Measurements from ENCODE around the gene OTOG.

Gene OTOG

DNA sequence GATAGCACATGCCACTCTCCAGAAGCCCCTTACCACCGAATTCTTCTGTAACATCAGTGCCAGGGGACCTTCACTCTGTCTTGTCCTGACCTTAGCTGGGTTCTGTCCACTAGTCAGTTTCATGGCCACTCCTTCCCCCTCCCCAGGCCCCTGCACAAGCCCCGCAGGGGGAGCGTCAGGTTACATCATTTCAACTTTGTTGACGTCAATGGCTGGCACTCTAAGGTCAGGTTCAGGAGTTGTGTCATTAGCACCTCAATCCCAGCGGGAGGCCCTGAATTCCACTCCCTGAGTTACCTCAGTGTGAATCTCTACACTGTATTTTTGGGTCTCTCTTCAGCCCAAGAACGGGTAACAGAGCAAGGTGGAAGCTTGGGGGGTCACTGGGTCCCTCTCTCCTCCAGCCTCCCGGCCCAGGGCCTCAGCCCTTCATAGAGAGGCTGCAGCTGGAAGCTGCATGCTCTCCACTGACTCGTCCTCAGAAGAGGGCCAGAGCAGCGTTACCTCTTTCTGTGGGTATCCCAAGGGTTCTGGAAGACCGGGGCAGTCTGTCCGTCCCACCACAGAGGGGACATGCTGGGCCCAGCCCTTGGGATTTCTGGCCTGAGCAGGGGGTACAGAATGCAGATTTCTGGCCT is 13.2 kb upstream of the OTOG start:
- DNase-seq, result no peak
- intact Hi-C loops (cut with DNase I), result no loop called here

DNA sequence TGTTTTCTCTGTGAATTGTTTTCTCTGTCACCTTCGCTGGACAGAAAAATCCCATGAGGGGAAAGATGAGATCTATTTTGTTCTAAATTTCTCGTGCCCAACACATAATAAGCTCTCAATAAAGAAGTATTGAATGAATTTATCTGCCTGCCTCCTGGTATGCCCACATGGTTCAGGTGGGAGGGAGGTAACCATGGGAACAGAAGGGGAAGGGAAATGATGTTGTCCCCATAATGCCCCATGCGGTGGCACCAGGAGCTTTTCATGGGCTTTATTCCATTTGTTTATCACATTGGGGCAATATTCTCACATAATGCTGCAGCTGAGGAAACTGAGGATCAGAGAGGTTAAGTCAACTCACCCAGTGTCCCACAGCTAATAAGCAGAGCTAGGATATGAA is 11.6 kb upstream of the OTOG start:
- peak in 15 of 42 donors; percentile 18 to 69 (median 46) for DNase-seq
- intact Hi-C loops (cut with DNase I), result no loop called here

DNA sequence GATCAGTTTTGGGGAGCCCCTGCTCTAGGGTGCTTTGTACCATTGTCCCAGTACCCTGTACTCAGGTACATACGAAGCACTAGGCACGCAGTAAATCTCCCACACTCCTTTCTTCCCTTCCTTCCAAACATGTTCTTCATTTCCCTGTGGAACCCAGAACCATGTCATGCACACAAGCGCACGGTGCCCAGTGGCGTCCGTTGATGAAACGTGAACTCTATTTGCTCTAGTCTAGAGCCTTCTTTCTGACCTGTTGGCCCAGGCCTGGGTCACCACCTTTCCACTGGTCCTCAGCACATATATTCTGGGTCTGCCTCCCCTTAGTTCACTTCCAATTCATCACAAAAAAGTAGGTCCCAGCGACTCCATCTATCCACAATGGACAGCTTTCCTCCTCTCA is 9.8 kb upstream of the OTOG start:
- intact Hi-C loops (cut with DNase I), result no loop called here
- DNase-seq, result no peak

DNA sequence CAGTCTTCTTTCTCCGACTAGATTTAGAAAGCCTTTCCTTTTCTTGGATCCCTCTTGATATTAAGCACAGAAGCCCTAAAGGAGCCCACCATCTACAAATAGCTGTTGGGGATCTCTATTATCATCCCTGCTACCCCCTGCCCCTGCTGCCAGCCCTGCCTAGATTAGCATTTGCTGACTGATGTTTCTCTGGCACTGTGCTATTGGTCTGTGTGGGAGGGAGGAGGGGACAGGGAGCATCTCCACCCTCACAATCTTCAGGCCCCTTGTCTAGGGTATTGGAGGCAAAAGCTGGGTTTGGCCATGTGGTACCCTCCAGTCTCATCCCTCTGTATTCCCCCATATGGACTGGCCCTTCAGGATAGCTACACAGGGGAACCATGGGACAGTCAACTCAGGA is 9.0 kb upstream of the OTOG start:
- intact Hi-C loops (cut with DNase I), result no loop called here
- no peak for DNase-seq

DNA sequence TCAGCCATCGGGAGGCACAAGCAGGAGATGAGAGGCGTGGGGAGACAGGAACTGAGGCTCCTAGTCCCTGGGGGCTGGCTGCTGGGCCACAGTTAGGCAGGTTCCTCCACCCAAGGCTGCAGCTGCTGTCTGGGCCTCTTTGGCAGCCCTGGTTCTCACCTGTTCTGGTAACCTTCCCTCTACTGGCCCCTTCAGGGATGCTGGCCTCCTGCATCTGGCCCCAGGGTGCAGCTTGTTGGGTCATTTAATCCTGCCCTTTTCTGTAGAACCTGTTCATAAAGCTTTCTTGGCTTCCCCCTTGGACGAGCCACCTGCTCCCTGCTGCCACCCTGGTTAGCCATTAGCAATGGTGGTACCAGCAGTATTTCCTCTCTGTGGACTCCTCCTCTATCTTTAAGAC is 8.3 kb upstream of the OTOG start:
- no peak for DNase-seq
- intact Hi-C loops (cut with DNase I), result no loop called here

DNA sequence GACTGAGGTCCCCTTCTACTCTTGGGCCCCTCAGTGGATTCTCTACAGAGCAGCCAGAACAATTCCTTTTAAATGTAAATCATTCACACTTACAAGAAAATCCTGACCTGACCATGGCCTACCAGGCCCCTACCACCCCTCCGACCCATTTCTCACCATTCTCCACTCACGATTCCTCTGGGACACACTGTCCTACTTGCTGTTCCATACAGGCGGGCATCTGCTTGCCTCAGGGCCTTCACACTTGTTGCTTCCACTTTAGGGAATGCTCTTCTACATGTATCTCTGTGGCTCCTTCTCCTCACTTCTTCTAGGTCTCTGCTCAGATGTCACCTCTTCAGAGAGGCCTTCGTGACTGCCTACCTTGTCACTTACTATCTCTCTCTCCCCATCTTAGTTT is 6.3 kb upstream of the OTOG start:
- DNase-seq, result peak in 1 of 42 donors; percentile 3
- intact Hi-C loops (cut with DNase I), result no loop called here

DNA sequence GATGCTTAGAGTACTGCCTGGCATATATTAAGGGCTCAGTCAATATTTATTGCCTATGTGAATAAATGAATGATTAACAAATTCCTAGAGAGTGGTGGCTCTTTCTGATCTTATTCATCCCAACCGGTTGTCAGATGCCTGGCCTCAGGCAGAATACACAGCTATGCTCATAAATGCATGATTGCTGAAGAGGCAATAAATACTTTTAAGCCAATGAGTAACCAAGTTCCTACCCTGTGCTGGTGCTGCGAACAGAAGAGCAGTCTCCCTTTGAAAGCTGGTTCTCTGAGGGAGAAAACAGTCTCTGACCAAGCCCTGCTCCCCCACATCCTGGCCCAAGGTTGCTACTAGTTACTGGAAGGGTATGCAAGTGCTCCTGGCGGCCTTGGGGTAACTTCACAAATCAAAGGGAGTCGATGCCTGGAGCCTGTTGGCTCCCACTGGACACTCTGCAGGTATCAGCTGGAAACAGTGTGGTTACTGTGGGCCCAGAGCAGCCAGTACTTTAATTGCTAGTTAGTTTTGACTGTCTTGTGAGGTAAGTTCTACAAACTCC is 5.7 kb upstream of the OTOG start:
- intact Hi-C loops (cut with DNase I), result no loop called here
- DNase-seq, result peak in 1 of 42 donors; percentile 17

DNA sequence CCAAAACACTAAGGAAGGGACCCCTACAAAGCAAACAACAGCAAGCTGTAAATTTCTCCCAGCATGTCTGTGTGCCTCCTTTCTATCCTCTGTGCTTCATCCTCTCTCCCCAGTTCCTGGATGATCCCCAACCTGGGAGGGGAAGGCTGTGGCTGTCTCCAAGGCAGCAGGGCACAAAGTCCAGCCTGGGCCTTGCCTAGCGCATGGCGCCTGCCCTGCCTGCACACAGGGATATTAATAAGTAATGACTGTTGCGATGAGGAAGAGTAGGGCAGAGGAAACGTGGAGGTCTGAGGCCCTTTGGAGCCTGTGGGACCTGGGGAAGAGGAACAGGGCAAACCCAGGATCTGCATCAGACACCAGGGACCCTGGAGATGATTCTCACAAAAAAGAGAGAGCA is 4.8 kb upstream of the OTOG start:
- intact Hi-C loops (cut with DNase I), result no loop called here
- peak in 4 of 42 donors; percentile 12 to 41 (median 28) for DNase-seq

DNA sequence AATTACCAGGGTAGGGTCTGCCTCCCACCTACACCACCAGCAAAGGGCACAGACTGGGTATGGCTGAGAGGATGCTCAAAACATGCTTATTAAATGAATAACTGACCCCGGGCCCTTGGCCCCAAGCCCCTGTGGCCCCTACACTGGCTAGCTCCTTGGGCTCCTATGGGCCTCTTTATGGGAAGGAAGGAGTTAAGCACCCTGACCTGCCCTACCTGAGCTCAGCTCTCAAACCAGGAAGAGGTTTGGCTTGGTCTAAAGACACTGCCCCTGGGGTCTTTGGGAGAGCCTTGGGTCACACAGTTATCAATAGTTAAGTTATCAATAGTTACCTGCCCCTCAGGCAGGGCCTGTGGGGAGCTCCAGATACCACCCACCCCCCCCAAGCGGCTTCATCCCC is 4.0 kb upstream of the OTOG start:
- intact Hi-C loops (cut with DNase I), result no loop called here
- no peak for DNase-seq

DNA sequence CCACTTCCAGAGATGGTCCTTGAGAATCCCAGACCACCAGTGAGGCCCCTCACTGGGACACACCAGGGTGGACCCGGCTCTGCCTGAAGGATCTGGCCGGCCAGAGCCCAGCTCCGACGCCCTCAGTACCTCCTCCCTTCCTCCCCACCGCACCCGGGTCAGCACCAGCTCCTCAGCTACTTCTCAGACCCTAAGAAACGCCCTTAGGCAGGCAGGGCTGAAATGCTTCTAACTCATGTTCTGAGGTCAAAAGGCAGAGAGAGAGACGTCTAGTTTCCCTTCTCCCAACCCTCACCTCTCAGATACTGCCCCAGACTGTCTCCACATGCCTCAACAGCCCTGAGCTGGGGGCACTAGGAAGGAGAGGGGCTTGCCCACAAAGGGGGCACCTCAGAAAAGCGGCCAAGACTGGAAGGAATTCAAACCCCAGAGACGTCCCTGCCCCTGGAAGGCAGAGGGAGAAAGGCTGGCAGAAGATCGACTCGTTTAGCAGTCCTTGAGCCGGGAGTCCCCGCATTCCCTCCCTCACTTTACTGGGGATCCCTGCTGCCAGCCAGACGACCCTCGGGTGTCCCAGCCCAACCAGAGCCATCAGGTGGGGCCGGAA is 3.4 kb upstream of the OTOG start:
- intact Hi-C loops (cut with DNase I), result no loop called here
- peak in 2 of 42 donors; percentile 10 to 27 for DNase-seq

DNA sequence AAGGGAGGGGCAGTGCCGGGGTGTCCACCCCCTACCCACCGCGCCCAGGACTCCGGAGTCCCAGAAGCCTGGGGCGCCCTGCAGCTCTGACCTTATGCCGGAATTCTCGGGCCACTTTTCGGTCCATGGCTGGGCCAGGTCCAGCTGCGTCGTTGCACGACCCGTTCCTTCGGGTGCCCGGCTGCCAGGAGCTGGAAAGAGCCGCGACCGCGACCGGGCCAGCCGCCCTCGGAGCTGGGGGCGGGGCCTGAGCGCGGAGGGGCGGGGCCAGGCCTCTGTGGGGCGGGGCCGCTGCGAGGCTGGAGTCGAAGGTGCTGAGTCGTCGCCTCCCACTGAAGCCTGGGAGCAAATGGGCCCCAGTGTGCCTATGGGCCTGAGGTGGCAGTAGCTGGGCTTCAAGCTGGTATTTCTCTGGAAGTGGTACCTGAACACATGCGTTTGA is 2.9 kb upstream of the OTOG start, which contains the start of gene USH1C:
USH1C (minus strand) TSS at position 236 of the 442 bp plus-strand sequence; CDS start at position 127, 109 bp downstream.
- DNase-seq, result peak in 13 of 42 donors; percentile 5 to 55 (median 40)

DNA sequence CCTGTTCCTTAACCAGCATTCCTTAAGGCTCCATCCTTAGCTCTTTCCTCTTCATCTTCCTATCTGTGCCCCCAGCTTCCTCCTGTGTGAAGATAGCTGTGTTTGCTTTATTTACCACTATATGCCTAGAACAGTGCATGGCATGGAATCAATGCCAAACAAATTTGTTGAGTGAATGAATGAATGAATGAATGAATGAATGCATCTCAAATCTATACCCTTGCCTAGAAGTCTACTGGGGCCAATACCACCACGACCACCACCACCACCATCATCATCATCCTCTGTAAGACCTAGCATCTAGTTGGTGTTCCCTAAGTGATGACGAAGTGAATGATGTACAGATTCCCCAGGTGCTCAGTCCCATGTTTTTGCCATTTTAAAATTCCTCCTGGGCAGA is 819 bp upstream of the OTOG start:
- DNase-seq, result no peak
- intact Hi-C loops (cut with DNase I), result no loop called here

More for the DNA sequence above, 2.9 kb upstream of the OTOG start, which contains the start of gene USH1C:
- intact Hi-C loops (cut with DNase I), result no loop called here

DNA sequence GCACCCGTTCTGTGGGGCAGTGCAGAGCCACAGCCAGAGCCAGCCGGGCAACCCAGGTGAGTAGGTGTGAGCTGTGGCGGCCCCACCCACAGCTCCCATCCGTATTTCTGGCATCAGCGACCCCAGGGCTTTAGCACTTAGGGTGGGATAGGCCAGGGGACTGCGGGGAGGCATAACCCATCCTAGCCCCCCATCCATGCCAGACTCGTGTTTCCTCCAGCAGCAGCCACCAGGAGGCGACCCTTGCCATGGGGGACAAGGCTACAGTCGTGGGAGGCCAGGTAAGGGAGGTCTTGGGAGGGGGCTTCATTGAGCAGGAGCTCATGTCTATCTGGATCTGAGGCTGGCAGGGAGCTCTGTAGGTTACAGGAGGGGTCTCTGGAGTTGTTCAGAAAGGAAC is 873 bp downstream of the OTOG start:
- intact Hi-C loops (cut with DNase I), result no loop called here
- DNase-seq, result peak in 1 of 42 donors; percentile 8

DNA sequence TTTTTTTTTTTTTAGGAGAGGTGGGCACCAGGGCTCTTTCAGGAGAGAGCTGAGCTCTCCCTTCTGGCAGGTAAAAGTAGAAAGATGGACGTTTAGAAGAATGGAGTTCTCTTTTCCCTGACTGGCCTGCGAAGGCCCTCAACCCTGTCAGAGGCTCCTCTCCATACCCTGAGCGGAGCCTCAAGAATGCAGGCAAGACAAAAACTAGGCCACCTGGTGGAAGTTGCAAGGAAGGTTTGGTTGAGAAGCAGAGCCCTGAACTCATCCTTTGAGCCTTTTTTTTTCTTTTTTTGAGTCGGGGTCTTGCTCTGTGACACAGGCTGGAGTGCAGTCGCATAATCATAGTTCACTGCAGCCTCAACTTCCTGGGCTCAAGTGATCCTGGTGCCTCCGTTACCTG is 1.4 kb downstream of the OTOG start:
- DNase-seq, result no peak
- intact Hi-C loops (cut with DNase I), result no loop called here

DNA sequence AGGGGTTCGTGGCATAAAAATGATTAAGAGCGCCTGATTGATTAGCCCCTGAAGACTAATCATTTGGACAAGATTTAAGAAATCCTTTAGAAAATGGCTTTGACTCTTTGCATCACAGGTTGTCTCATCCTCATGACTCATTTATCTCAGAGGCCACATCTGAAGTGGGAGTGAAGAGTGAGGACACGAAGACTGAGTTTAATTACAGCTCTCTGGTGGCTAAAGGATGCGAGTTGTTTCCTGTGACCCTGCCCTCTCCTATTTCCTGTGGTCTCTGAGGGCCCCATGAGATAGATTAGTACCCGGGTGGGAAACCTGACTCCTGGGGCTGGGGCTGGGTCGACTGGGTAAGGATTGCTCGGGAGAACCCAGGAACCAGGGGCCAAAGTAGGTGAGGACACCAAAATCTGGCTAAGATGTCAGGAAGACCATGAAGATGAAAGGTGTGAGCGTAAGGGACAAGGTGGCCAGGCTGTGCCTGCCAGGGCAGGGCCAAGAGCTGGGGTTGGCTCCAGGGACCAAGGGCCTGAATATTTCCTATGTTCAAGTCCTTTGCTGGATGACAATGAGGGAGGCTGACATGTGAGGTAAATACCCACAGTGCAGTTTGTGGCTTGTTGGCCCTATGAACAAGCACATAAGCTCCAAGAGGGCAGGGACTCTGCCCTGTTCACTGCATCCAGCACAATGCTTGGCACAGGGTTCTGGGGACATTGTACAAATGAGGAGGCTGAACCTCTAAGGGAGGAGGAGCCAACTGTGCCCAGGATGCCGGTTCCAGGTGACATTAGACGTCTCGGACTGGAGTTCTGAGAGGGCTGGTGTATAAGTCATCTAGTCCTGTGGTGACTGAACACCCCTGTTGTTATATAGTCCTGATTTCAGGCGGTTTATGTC is 3.6 kb downstream of the OTOG start:
- intact Hi-C loops (cut with DNase I), result no loop called here
- DNase-seq, result peak in 1 of 42 donors; percentile 3

DNA sequence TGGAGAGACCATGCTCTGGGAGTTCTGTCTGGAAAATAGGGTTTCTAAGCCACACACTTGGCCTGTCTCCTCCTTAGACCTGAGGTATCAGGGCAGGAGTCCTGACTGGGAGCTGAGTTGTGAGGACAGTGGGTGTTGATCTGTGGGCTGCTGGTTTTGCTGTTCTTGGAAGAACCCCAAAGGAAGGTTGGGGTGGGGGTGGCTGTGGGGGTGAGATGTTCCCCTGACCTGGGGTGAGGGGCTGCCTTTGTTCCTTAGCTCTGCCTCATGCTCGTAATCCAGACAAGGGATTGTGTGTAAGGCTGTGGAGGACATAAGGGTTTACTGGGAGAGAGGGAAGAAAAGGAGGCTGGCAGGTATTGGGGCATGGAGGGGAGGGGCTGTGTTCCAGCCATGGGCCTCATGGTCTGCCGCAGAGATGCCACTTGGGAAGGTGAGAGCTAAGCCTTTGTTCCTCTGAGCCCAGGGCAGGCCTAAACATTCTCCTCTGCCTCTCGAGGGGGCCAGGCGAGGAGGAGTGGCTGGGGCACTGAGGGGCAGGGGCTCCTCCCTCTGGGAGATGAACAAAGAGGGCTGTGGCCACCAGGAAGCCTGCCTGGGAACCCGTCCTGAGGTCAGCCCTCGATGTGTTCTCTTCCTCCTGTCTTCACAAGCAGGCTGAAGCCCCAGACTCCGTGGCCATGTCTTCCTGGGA is 4.4 kb downstream of the OTOG start:
- DNase-seq, result peak in 1 of 42 donors; percentile 3

DNA sequence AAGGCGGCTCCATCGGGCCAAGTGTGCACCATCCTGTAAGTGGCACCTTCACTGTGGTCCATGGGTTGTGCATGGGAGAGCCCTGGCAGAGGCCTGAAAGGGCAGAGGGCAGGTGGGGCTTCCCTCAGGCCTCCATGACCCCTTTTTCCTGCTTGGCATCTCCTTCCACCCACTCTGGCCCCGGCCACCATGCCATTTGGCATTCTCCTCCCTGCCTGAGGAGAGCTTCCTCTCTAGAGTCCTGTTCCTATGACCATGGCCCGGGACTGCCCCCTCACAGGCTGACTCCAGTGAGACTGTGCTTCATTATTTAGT is 4.9 kb downstream of the OTOG start:
- intact Hi-C loops (cut with DNase I), result no loop called here
- no peak for DNase-seq

More for the DNA sequence above, 4.4 kb downstream of the OTOG start:
- intact Hi-C loops (cut with DNase I), result no loop called here

DNA sequence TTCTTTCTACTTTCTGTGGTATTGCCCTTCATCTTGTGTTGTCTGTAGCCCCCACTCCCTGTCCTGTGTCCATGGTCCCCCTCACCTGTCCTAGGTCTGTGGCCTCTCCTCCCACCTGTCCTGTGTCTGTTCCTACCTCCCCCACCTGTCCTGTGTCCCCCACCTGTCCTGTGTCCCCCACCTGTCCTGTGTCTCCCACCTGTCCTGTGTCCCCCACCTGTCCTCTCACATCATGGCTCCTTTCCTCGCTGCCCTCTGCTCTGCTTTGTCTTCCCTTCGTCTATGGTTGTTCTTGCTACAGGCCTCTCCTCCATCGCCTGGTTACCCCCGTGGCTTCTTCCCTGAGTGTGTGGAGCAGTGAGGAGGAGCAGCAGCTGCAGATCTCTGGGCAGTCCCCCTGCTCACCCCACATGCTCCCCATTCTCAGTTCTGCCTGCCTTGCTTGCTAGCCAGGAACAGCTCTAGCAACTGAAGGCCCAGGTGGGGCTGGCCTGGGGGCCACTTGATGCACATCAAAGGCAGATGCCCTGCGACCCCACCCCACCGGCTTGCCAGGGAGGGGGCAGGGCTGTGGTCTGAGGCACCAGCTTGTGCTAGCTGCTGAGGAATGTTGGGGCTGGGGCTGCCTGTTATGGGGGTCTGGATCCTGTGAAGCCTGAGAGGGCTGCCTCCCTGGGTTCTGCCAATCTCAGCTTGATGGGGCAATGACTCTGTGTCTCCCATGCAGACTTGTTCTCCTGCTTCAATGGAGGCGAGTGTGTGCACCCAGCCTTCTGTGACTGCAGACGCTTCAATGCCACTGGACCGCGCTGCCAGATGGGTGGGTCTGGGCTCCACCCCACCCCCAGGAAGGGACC is 5.6 kb downstream of the OTOG start:
- DNase-seq, result peak in 1 of 42 donors; percentile 6
- intact Hi-C loops (cut with DNase I), result no loop called here
